Hepatocyte (in vitro differentiated cells): ENCODE results near the gene SP3.

ENCODE experiments used
- CTCF ChIP-seq: fragments of 200-600 bp; sonication (generic); IDR thresholded peaks from 2 replicates; pipeline ENCODE4 v1.5.1; 2016; ENCODE audit warnings: antibody characterized with exemption, mild to moderate bottlenecking; ENCODE audit not compliant: poor library complexity
- EZH2 ChIP-seq: fragments of 200-600 bp; sonication (generic); IDR thresholded peaks from 2 replicates; pipeline ENCODE4 v1.6.1; 2016; ENCODE audit warnings: antibody characterized with exemption, mild to moderate bottlenecking, borderline replicate concordance

DNA sequence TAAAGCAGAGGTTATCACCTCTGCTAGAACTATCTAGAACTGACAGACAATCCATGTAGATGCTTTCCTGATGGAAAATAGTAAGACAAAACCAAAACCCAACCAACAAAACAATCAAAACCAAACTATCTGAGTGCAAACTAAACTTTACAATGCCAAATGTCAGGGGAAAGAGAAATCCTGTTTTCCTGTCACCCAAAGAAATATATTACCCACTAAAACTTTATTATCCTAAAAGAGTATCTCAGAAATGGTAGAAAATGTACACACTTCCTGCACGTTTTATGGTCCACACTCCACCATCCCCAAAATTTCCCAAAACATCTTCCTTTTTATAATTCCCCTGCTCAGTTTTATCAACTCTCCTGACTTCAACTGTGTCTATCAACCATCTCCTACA, 29.9 kb downstream of the SP3 start:
- TF ChIP-seq EZH2, result no peak
- no peak for TF ChIP-seq CTCF
